RPMI7951 (cell line): ENCODE measurements around the gene PITX2. TPM values are rescaled to one million over a fixed set of nuclear protein-coding genes. Genes with fewer than 3 reads are reported as not detected.
"Not testable (repeated sequence)": the region's sequence is repeated elsewhere in the genome, so short reads cannot be mapped to it uniquely, and the experiment has no call there.

Experiments used
- DNase-seq: peaks from one replicate; pipeline ENCODE4 v3.0.0-alpha.2; 2012; ENCODE audit warnings: low read depth
- total RNA-seq: library from RNA; depleted of rRNA; stranded (reverse); fragments of >200 nt; shearing (Covaris generic); gene quantifications from 2 replicates; pipeline ENCODE4 v1.2.3, GENCODE V29; 2014; rRNA removed

The PITX2 gene
- total RNA-seq, 1 experiment from 2014 or later, result 0.48 TPM

- no peak for DNase-seq
These were observed 10.9 kb downstream of the PITX2 start for GRCh38 chr4:110611968-110612447.

GRCh38 chr4:110610940-110611831, 11.7 kb downstream of the PITX2 start:
- no peak for DNase-seq

- no peak for DNase-seq
These were observed 12.3 kb downstream of the PITX2 start for GRCh38 chr4:110610620-110610939.

- no peak for DNase-seq
These were observed 13.7 kb downstream of the PITX2 start for GRCh38 chr4:110609044-110609750.

- DNase-seq, result no peak
These were observed 17.8 kb downstream of the PITX2 start for GRCh38 chr4:110605077-110605476.

GRCh38 chr4:110602061-110602460, 20.8 kb downstream of the PITX2 start:
- no peak for DNase-seq

GRCh38 chr4:110597582-110597981, 25.3 kb downstream of the PITX2 start:
- no peak for DNase-seq

- DNase-seq, result no peak
These were observed 26.4 kb downstream of the PITX2 start for GRCh38 chr4:110596431-110596830.

- no peak for DNase-seq
These were observed 27.3 kb downstream of the PITX2 start for GRCh38 chr4:110595583-110595982.

GRCh38 chr4:110589297-110589696, 33.6 kb downstream of the PITX2 start:
- no peak for DNase-seq

GRCh38 chr4:110587666-110588285, 35.1 kb downstream of the PITX2 start:
- DNase-seq, result no peak

- peak; percentile 61 for DNase-seq
These were observed 36.6 kb downstream of the PITX2 start for GRCh38 chr4:110586131-110586850.

GRCh38 chr4:110576696-110577095, 46.2 kb downstream of the PITX2 start:
- not testable (repeated sequence) for DNase-seq

Other genes starting within 250 kb of the PITX2 start
- gene ENPEP, start 146.9 kb downstream of the PITX2 start, total RNA-seq, result under 0.01 TPM in 1 of 2 replicates, not detected in the other